Vagina (tissue), 2 donors: ENCODE results near the gene NFIA.

Experiments
- CTCF ChIP-seq, 3 experiments: fragments of 450-650 bp in 2 of 3; fragments of 200-600 bp in 1 of 3; sonication (generic) in 1 of 3; IDR thresholded peaks; one replicate each; pipeline ENCODE4 v1.5.1; 2017 to 2019; ENCODE audit warnings: antibody characterized with exemption in 3 of 3, mild to moderate bottlenecking in 2 of 3, moderate library complexity in 2 of 3
- POLR2A ChIP-seq, 2 donors: fragments of 450-650 bp; IDR thresholded peaks; one replicate each; pipeline ENCODE4 v1.6.1; 2017; ENCODE audit warnings: antibody characterized with exemption in 2 of 2, mild to moderate bottlenecking in 2 of 2, moderate library complexity in 2 of 2
- POLR2AphosphoS5 ChIP-seq, 2 donors: sonication (generic); formaldehyde crosslinking; IDR thresholded peaks; one replicate each; pipeline ENCODE4 v1.9.0; 2017; ENCODE audit warnings: antibody characterized with exemption in 2 of 2, mild to moderate bottlenecking in 2 of 2, low read depth in 1 of 2; ENCODE audit not compliant: insufficient read depth in 1 of 2

- TF ChIP-seq CTCF (IDR thresholded peaks at IDR 0.05), result no peak
- no peak for TF ChIP-seq POLR2A (IDR thresholded peaks at IDR 0.05)
- TF ChIP-seq POLR2AphosphoS5 (IDR thresholded peaks at IDR 0.05; ENCODE audit: insufficient read depth in 1 of 2, low read depth in 1 of 2), result no peak
These were observed 364.2 kb downstream of the NFIA start for GRCh38 chr1:61446531-61446991.
